HG03066 (cell line): ENCODE results near the gene ROR2.

Experiments used
- ATAC-seq: cut with Tn5 transposase; IDR thresholded peaks from one replicate; pipeline ENCODE4 v1.9.1; 2021; ENCODE audit warnings: low read depth; ENCODE audit not compliant: unreplicated experiment

ROR2 gene

DNA sequence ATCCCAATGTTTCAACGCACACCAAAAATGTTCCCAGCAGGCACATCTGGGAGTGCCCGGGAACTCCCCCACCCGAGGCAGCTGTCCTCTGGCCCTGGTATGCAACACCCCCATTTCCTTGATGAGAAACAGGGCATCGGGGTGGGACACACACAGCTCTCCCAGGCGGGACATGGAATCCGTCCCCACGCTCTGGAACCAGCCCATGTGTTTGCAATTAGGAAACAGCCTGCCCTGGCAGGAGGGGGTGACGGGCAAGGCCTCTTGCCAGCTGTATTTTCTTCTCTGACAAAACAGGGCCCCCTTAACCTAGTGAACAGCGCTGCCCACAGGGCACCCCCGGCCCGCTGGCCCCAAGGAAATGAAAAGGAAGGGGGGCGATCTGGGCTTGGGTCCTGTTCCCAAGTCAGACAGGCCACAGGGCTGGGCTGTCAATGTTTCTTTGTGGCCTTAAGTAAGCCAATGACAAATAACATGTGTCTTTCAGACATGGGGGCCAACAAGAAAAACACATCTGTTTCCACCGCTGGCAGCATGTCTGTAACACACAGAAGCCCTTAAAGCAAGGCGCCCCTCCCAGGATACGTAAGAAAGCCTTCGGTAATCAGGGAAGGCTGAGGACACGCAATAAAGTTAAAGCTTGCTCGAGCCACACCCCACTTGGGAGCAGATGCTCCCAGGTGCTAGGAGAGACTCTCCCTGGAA lies 125.3 kb downstream of the ROR2 start:
- no peak for ATAC-seq

- ATAC-seq = no peak
Observed at GRCh38 chr9:91824151-91824550, 125.9 kb downstream of the ROR2 start.

DNA sequence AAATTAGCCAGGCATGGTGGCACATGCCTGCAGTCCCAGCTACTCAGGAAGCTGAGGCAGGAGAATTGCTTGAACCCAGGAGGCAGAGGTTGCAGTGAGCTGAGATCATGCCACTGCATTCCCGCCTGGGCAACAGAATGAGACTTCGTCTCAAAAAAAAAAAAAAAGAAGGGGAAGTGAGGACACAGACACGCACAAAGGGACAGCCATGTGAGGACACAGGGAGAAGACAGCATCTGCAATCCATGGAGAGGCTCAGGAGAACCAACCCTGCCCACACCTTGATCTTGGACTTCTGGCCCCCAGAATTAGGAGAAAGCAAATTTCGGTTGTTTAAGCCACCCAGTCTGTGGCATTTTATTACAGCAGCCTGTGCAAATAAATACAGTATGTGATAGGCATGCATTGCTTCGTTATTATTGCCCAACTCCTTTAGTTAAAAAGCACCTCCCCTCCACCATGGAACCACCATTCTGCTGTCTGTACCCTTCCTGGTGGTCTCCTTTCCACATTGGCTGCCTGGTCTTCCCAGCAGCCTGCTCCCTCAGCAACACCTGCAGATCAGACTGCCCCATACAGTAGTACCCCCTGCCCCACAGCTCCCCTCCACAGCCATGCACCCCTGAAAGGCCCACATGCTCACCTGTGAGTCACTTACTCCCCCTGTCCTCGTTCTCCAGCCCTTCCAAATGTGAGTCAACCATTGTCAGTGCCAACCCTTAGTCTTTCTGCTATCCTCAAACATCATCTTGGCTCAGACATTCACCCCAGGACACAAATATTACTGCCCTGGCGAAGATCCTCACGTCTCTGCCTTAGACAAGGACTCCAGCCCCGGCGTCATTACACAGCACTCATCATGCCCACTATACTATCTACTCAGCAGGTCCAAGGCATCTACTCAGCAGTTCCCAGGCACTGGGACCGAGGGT lies 128.8 kb downstream of the ROR2 start:
- no peak for ATAC-seq

DNA sequence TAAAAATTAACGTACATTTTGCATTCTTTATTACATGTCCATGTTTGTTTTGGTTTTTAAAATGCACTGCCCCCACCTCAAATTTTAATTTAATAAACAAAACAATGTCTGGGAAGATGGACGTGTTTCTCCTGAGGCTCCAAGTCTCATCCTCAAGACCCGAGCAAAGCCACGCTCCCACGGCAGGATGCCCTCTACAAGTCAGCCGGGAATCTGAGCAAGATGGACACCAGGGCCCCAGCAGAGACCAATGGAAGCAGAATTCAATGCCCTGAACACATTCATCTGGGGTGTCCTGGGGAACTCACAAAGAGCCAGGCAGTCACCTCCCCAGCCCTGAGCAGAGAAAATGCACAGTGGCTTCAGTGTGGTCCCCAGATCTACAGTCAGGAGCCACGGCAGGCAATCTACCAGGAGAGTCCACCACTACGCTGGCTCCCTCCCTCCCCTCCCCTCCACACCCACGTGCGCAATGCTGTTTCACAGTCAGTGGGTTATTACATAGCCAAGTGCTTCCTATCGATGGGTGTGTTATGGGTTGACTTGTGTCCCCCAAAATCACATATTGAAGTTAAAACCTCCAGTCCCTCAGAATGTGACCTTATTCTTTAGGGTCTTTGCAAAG lies 129.8 kb downstream of the ROR2 start:
- ATAC-seq = no peak

GRCh38 chr9:91818647-91819403 lies 131.2 kb downstream of the ROR2 start:
- no peak for ATAC-seq

- no peak for ATAC-seq
Observed at GRCh38 chr9:91818225-91818585, 131.8 kb downstream of the ROR2 start.

DNA sequence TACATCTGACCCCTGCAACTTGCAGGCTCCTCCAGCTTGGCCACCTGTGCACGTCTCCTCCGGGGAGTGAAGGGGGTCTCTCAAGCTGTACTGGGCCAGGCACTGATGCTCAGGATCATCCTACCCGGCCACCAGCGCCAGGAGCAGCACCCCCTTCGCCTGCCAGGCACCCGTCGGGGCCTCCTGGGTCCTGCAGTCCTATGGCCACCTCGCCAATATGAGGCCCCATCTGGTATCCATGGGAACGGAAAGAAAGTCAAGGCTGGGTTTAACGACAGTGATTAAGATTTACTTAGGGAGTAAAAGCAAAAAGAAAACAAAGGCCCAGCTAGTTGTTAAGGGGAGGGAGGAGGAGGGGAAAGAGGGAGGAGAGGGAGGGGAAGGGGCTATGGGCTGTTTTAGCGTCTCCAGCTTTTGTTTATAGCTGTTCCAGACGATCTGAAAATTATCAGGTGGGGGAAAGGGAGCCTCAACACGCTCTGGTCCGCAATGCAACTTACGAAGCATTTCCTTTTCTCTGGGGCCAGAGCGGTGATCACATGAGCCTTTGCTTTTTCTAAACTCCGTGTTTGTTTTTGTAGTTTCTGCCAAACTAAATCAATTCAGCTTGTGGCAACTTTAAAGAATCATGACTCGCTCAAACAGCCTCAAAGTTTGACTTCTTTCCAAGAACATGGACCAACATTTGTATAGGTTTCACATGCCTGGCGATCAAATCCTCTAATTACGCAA lies 132.4 kb downstream of the ROR2 start:
- ATAC-seq = no peak

DNA sequence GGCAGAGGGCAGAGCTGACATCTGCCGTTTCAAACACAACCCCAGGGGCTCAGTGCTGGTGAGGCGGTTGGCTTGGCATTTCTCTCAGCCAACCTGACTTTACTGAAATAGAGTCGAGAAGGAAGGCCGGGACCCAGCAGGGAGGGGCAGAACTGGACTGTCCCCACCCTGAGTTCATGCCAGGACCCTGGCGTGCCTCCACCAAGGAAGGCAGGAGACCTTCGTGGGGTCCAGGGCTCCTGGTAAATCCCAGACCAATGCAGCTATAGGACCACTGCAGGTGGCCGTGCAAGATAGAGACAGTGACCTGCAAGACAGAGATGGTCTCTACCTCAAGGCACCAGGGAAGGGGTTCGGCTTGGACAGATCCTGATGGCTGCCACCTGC lies 132.9 kb downstream of the ROR2 start:
- ATAC-seq = no peak

DNA sequence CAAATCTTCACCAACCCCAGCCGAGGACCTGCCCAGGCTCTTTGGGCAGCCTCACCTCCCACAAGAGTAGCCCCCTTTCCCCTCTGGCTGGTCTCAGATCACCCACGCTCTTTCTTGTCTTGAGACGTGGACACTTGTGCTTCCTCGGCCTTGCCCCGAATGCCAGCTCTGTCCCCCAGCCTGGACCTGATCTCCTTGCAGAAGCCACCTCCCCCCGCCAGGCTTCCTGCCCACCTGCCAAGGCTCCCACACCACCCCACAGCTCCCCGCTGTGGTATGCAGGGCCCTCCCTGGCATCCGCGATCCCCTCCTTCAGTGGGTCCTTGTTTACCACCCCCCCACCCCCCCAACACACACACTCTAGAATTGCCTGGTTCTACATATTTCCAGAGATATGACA lies 133.7 kb downstream of the ROR2 start:
- no peak for ATAC-seq

DNA sequence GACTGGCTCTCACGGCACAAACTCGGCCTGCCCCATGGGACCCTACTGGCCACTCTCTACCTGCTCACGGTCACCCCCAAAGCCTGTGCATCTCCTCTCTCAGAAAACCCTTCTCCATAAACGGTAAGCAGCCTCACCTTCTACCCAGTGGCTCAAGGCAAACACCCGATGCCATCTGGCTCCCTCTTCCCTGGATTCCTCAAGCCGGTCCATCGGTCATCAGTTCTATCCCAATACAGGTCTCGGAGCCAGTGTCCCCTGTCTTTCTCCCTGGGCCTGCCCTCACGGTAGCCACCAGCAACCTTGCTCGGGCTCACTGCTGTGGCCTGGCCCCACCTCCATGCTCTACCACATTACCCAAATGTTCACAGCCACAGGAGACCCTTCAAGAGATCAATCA lies 134.1 kb downstream of the ROR2 start:
- ATAC-seq = no peak

GRCh38 chr9:91814753-91815152 lies 135.3 kb downstream of the ROR2 start:
- no peak for ATAC-seq

DNA sequence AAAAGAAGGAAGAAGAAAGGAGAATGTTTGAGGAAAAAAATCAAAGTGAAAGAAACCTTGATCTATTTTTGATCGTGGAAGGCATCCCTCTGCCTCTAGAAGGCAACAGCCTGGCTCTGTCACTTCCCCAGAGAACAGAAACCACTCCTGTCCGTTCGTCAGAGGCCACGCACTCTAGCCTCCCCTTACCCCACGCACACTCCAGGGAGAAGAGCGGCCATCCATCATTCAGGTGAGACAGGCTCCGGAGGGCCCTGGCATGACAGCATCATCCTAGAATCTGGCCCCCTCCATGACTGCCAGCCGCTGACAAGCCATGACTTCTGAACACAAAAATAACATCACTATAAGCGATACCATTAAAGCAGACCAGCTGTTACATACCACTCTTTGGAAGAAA lies 135.8 kb downstream of the ROR2 start:
- ATAC-seq = no peak

- no peak for ATAC-seq
Observed at GRCh38 chr9:91813176-91813795, 136.7 kb downstream of the ROR2 start.

DNA sequence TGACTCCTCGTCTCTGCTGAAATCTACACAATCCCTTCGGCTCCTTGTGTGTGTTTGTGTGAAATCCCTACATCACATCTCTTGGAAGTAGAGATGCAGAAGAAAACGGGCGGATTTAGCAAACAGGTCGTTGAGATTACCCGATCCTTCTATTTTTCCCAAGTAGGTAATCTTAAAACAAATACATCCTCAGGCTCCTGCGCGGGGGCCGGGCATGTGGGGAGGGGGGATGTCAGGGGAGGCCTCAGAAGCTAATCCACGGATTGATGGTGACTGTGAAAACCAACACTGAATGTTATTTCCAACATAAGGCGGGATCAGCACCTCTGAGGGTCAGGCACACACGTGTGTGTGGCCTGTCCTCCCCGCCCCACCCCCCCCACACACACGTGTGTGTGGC lies 137.8 kb downstream of the ROR2 start:
- no peak for ATAC-seq

- ATAC-seq = no peak
Observed at GRCh38 chr9:91811024-91811909, 138.8 kb downstream of the ROR2 start.

DNA sequence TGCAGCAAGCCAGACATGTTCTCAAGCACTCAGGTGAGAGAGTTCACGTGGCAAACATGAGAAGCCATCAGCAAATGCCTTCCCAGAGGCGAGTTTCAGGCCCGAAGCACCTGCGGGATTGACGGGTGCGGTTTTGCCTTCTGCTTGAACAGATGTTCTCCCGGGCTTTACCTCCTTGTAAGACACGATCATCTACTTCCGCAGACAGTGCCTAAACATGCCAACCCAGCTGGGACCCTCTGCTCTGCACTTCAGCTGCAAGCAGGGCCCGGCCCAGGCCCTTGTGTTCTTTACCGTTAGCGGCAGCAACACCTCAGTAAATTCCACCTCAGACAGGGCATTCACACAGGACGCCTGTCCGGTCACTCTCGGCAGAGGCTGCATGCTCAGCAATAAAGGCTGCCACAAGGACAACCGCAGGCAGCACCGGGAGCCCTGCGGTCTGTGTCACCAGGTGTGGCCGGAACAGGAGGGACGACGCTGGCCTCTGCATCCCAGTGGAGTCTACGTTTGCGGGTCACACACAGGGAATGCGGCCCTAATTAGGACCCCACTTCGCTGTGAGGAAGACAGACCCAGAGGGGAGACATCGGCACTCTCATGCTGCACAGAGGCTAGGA lies 139.6 kb downstream of the ROR2 start:
- no peak for ATAC-seq

- ATAC-seq = no peak
Observed at GRCh38 chr9:91809581-91810285, 140.3 kb downstream of the ROR2 start.
